Astrocyte of the spinal cord (primary cell): ENCODE results near the gene PTPRF.
"Not testable (repeated sequence)": the region's sequence is repeated elsewhere in the genome, so short reads cannot be mapped to it uniquely, and the experiment has no call there.

Experiments used
- DNase-seq: peaks from one replicate; pipeline ENCODE4 v3.0.0; 2011; ENCODE audit warnings: low read depth, low spot score
- H3K4me3 ChIP-seq: 2 replicates; pipeline ENCODE4 v1.5.1; 2011; ENCODE audit warnings: low read depth, mild to moderate bottlenecking, low read length, moderate library complexity
- CTCF ChIP-seq: IDR thresholded peaks from 2 replicates; pipeline ENCODE4 v1.5.1; 2012; ENCODE audit warnings: low read depth, mild to moderate bottlenecking, low read length, inconsistent platforms
- in situ Hi-C: cut with HindIII; loops from 2 replicates; pipeline ENCODE4 v1.10.0; 2017; ENCODE audit warnings: low sequenced_read_pairs

Gene PTPRF

GRCh38 chr1:43637267-43637666 is 106.6 kb downstream of the PTPRF start:
- TF ChIP-seq CTCF: no peak
- in situ Hi-C loops: no loop called here
- no peak overlapping the region for H3K4me3 ChIP-seq
- DNase-seq: no peak

- in situ Hi-C loops, DNase-seq: not testable (repeated sequence)
Measured at GRCh38 chr1:43638381-43638780, 107.7 kb downstream of the PTPRF start.

GRCh38 chr1:43639976-43640794 is 109.5 kb downstream of the PTPRF start:
- DNase-seq: no peak

More at GRCh38 chr1:43638381-43638780, 107.7 kb downstream of the PTPRF start:
- H3K4me3 ChIP-seq: not testable (repeated sequence)

GRCh38 chr1:43644558-43644957 is 113.9 kb downstream of the PTPRF start:
- H3K4me3 ChIP-seq: no peak overlapping the region
- DNase-seq: no peak
- no peak for TF ChIP-seq CTCF
- in situ Hi-C loops: no loop called here

More at GRCh38 chr1:43639976-43640794, 109.5 kb downstream of the PTPRF start:
- TF ChIP-seq CTCF: no peak
- H3K4me3 ChIP-seq: no peak overlapping the region
- in situ Hi-C loops: no loop called here

GRCh38 chr1:43645461-43645860 is 114.8 kb downstream of the PTPRF start:
- DNase-seq: no peak
- no peak for TF ChIP-seq CTCF
- in situ Hi-C loops: no loop called here
- no peak overlapping the region for H3K4me3 ChIP-seq

GRCh38 chr1:43647331-43647730 is 116.6 kb downstream of the PTPRF start:
- DNase-seq, H3K4me3 ChIP-seq, in situ Hi-C loops: not testable (repeated sequence)

- H3K4me3 ChIP-seq: no peak overlapping the region
- in situ Hi-C loops: no loop called here
- no peak for DNase-seq
- no peak for TF ChIP-seq CTCF
Measured at GRCh38 chr1:43648221-43648847, 117.7 kb downstream of the PTPRF start.
